ENCODE results near the gene SAA4. TPM values are rescaled to one million over a fixed set of nuclear protein-coding genes. Genes with fewer than 3 reads are reported as not detected.

SAA4 gene
- total RNA-seq, 1 experiment from 2014 or later = not detected

- ChIA-PET CTCF (interaction anchor here (1.0 kb wide), 1 partner anchor 9 kb away, joined by 4 read pairs; no protein-coding TSS in a partner anchor), RAD21 (ENCODE audit: low non-redundant PET in 1 of 2, low total read pairs in 2 of 2, uncharacterized antibody in 2 of 2, unreplicated experiment in 2 of 2) (no interaction called here), POLR2A (no interaction called here)
- no peak overlapping the region for H3K4me3 ChIP-seq (replicated peaks in 1 of 2; ENCODE audit: low read depth in 1 of 2, low read length in 2 of 2)
- H3K27me3 ChIP-seq (ENCODE audit: insufficient read depth, low read length) = no peaks in the 10 kb centered on the region
- no TSS peak for BruUV-seq (replicated peaks)
- H3K9me2 ChIP-seq (ENCODE audit: insufficient read depth) = no peaks in the 10 kb centered on the region
- peak; percentile 8 for DNase-seq (ENCODE audit: low read depth, low spot score)
- H3K4me1 ChIP-seq (ENCODE audit: control insufficient read depth in 1 of 2, insufficient read depth in 2 of 2, low read length in 2 of 2) = no peaks in the 10 kb centered on the region
- no peaks in the 10 kb centered on the region for H4K20me1 ChIP-seq (ENCODE audit: insufficient read depth)
- H3K27ac ChIP-seq (ENCODE audit: low read depth, low read length) = no peak overlapping the region
- H3K79me2 ChIP-seq (ENCODE audit: insufficient read depth, low read length) = no peaks in the 10 kb centered on the region
- TF ChIP-seq EZH2phosphoT487 (IDR thresholded peaks at IDR 0.05; ENCODE audit: borderline replicate concordance) = no peak
- TF ChIP-seq RAD21 (IDR thresholded peaks at IDR 0.05; ENCODE audit: low read depth) = no peak
- TF ChIP-seq, protein P1, sequence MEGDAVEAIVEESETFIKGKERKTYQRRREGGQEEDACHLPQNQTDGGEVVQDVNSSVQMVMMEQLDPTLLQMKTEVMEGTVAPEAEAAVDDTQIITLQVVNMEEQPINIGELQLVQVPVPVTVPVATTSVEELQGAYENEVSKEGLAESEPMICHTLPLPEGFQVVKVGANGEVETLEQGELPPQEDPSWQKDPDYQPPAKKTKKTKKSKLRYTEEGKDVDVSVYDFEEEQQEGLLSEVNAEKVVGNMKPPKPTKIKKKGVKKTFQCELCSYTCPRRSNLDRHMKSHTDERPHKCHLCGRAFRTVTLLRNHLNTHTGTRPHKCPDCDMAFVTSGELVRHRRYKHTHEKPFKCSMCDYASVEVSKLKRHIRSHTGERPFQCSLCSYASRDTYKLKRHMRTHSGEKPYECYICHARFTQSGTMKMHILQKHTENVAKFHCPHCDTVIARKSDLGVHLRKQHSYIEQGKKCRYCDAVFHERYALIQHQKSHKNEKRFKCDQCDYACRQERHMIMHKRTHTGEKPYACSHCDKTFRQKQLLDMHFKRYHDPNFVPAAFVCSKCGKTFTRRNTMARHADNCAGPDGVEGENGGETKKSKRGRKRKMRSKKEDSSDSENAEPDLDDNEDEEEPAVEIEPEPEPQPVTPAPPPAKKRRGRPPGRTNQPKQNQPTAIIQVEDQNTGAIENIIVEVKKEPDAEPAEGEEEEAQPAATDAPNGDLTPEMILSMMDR (IDR thresholded peaks at IDR 0.05 in 2 of 3, conservative IDR thresholded peaks at IDR 0.05 in 1 of 3; ENCODE audit: borderline replicate concordance in 1 of 3, insufficient read depth in 1 of 3, low read depth in 2 of 3, low read length in 2 of 3) = peak in 2 of 3 experiments; percentile 12 to 32; a peak in 1 of 6 replicates
- TF ChIP-seq, protein P2, sequence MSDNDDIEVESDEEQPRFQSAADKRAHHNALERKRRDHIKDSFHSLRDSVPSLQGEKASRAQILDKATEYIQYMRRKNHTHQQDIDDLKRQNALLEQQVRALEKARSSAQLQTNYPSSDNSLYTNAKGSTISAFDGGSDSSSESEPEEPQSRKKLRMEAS (IDR thresholded peaks at IDR 0.05) = no peak
- no peak overlapping the region for H3K9ac ChIP-seq (ENCODE audit: low read length)
- ATAC-seq = peak; percentile 54; the same call in 1 of the 2 replicates
- no peak overlapping the region for H3K4me2 ChIP-seq (ENCODE audit: low read length)
- H2AFZ ChIP-seq (ENCODE audit: low read depth, low read length, poor library complexity, severe bottlenecking) = no peak overlapping the region
- no peaks in the 10 kb centered on the region for H3K9me3 ChIP-seq (ENCODE audit: control insufficient read depth in 1 of 2, insufficient read depth in 1 of 2, low read depth in 1 of 2, low read length in 2 of 2)
- no peaks in the 10 kb centered on the region for H3K36me3 ChIP-seq (ENCODE audit: control insufficient read depth in 1 of 2, insufficient read depth in 2 of 2, low read length in 2 of 2)
- intact Hi-C loops (cut with micrococcal nuclease) = no loop called here
Measured at GRCh38 chr11:18253233-18253632, 16.6 kb upstream of the SAA4 start.

GRCh38 chr11:18248561-18248960, 12.0 kb upstream of the SAA4 start, which contains the start of gene SAA2:
TSS of gene SAA2 (minus strand) at chr11:18248668. CDS start at chr11:18248011, 657 bp downstream.
- H3K79me2 ChIP-seq (ENCODE audit: insufficient read depth, low read length) = no peaks in the 10 kb centered on the region
- H3K4me3 ChIP-seq (replicated peaks in 1 of 2; ENCODE audit: low read depth in 1 of 2, low read length in 2 of 2) = no peak within 1 kb of the TSS
- ChIA-PET RAD21 (ENCODE audit: low non-redundant PET in 1 of 2, low total read pairs in 2 of 2, uncharacterized antibody in 2 of 2, unreplicated experiment in 2 of 2) (no interaction called here), CTCF (no interaction called here), POLR2A (no interaction called here)
- no peaks in the 10 kb centered on the region; a peak in 1 of 4 replicates for H3K4me1 ChIP-seq (ENCODE audit: control insufficient read depth in 1 of 2, insufficient read depth in 2 of 2, low read length in 2 of 2)
- H3K9ac ChIP-seq (ENCODE audit: low read length) = no peak within 1 kb of the TSS
- no peak for DNase-seq (ENCODE audit: low read depth, low spot score)
- intact Hi-C loops (cut with micrococcal nuclease) = no loop called here
- no peak within 1 kb of the TSS for H3K4me2 ChIP-seq (ENCODE audit: low read length)
- H3K9me2 ChIP-seq (ENCODE audit: insufficient read depth) = no peaks in the 10 kb centered on the region
- no peaks in the 10 kb centered on the region for H4K20me1 ChIP-seq (ENCODE audit: insufficient read depth)
- ATAC-seq = no peak
- H3K27me3 ChIP-seq (ENCODE audit: insufficient read depth, low read length) = no peaks in the 10 kb centered on the region
- no TSS peak for BruUV-seq (replicated peaks)
- TF ChIP-seq ZBTB33 (IDR thresholded peaks at IDR 0.05; ENCODE audit: extremely low read depth, insufficient replicate concordance, low read length) (no peak), TCF7L2 (IDR thresholded peaks at IDR 0.05; ENCODE audit: borderline replicate concordance, extremely low read depth, insufficient read depth, insufficient read length) (no peak), SRF (IDR thresholded peaks at IDR 0.05; ENCODE audit: low read depth) (no peak), SP1 (IDR thresholded peaks at IDR 0.05; ENCODE audit: low read depth) (no peak), CEBPB (IDR thresholded peaks at IDR 0.05; ENCODE audit: low read depth) (no peak), EZH2 (IDR thresholded peaks at IDR 0.05) (no peak), EZH2phosphoT487 (IDR thresholded peaks at IDR 0.05; ENCODE audit: borderline replicate concordance) (no peak), SIN3A (IDR thresholded peaks at IDR 0.05; ENCODE audit: low read depth) (no peak), POLR2AphosphoS5 (IDR thresholded peaks at IDR 0.05; ENCODE audit: low read depth, low read length) (no peak), RAD21 (IDR thresholded peaks at IDR 0.05; ENCODE audit: low read depth) (no peak)
- TF ChIP-seq, protein P1 (IDR thresholded peaks at IDR 0.05 in 2 of 3, conservative IDR thresholded peaks at IDR 0.05 in 1 of 3; ENCODE audit: borderline replicate concordance in 1 of 3, insufficient read depth in 1 of 3, low read depth in 2 of 3, low read length in 2 of 3) = no peak
- TF ChIP-seq, protein P3, sequence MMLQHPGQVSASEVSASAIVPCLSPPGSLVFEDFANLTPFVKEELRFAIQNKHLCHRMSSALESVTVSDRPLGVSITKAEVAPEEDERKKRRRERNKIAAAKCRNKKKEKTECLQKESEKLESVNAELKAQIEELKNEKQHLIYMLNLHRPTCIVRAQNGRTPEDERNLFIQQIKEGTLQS (IDR thresholded peaks at IDR 0.05) = no peak
- no peak within 1 kb of the TSS for H2AFZ ChIP-seq (ENCODE audit: low read depth, low read length, poor library complexity, severe bottlenecking)
- H3K36me3 ChIP-seq (ENCODE audit: control insufficient read depth in 1 of 2, insufficient read depth in 2 of 2, low read length in 2 of 2) = no peaks in the 10 kb centered on the region
- H3K9me3 ChIP-seq (ENCODE audit: control insufficient read depth in 1 of 2, insufficient read depth in 1 of 2, low read depth in 1 of 2, low read length in 2 of 2) = no peaks in the 10 kb centered on the region
- H3K27ac ChIP-seq (ENCODE audit: low read depth, low read length) = no peak within 1 kb of the TSS

Data from HCT116 (cell line).